Neural progenitor cell (in vitro differentiated cells): Measurements from ENCODE around the gene NIT1. TPM values are rescaled to one million over a fixed set of nuclear protein-coding genes. Genes with fewer than 3 reads are reported as not detected.

Experiments used
- DNase-seq: peaks from one replicate; pipeline ENCODE4 v3.0.0-alpha.2; 2016; ENCODE audit warnings: low spot score
- H2AFZ ChIP-seq: fragments of 200-600 bp; sonication (generic); replicated peaks from 2 replicates; pipeline ENCODE4 v1.6.1; 2016; ENCODE audit warnings: antibody characterized with exemption
- H3F3A ChIP-seq: fragments of 200-600 bp; sonication (generic); 2 replicates; pipeline ENCODE4 v1.6.1; 2016; ENCODE audit warnings: antibody characterized with exemption, low read depth
- H3K27ac ChIP-seq: fragments of 200-600 bp; sonication (generic); 2 replicates; pipeline ENCODE4 v1.5.1; 2016; ENCODE audit warnings: mild to moderate bottlenecking
- H3K27me3 ChIP-seq: fragments of 200-600 bp; sonication (generic); 2 replicates; pipeline ENCODE4 v1.6.1; 2016; ENCODE audit warnings: mild to moderate bottlenecking, moderate library complexity
- H3K36me3 ChIP-seq: fragments of 200-600 bp; sonication (generic); 2 replicates; pipeline ENCODE4 v1.5.1; 2016
- H3K4me1 ChIP-seq: fragments of 200-600 bp; sonication (generic); 2 replicates; pipeline ENCODE4 v1.6.1; 2016; ENCODE audit warnings: mixed run types
- H3K4me2 ChIP-seq: fragments of 200-600 bp; sonication (generic); 2 replicates; pipeline ENCODE4 v1.6.1; 2016
- H3K4me3 ChIP-seq: fragments of 200-600 bp; sonication (generic); 2 replicates; pipeline ENCODE4 v1.5.1; 2016
- H3K79me2 ChIP-seq: fragments of 200-600 bp; sonication (generic); 2 replicates; pipeline ENCODE4 v1.6.1; 2016; ENCODE audit warnings: low read depth
- H3K9ac ChIP-seq: fragments of 200-600 bp; sonication (generic); 2 replicates; pipeline ENCODE4 v1.6.1; 2016
- H3K9me3 ChIP-seq: fragments of 200-600 bp; sonication (generic); 2 replicates; pipeline ENCODE4 v1.5.1; 2016; ENCODE audit warnings: low read depth
- H4K20me1 ChIP-seq: fragments of 200-600 bp; sonication (generic); 2 replicates; pipeline ENCODE4 v1.6.1; 2016; ENCODE audit warnings: low read depth
- H3K27ac Mint-ChIP-seq: 3 replicates; pipeline ENCODE4 v1.8.0; 2021; ENCODE audit warnings: mixed read lengths
- H3K27me3 Mint-ChIP-seq: 2 replicates; pipeline ENCODE4 v1.8.0; 2022; ENCODE audit warnings: low read depth, mild to moderate bottlenecking, inconsistent platforms, moderate library complexity, mixed read lengths; ENCODE audit not compliant: insufficient read depth
- H3K36me3 Mint-ChIP-seq: 3 replicates; pipeline ENCODE4 v1.8.0; 2021; ENCODE audit warnings: mixed read lengths
- H3K4me1 Mint-ChIP-seq: 3 replicates; pipeline ENCODE4 v1.8.0; 2021; ENCODE audit warnings: mixed read lengths
- H3K4me3 Mint-ChIP-seq: 3 replicates; pipeline ENCODE4 v1.8.0; 2021; ENCODE audit warnings: mild to moderate bottlenecking, moderate library complexity, mixed read lengths
- H3K9me3 Mint-ChIP-seq: 3 replicates; pipeline ENCODE4 v1.8.0; 2020; ENCODE audit warnings: mixed read lengths
- EZH2 ChIP-seq: fragments of 200-600 bp; sonication (generic); IDR thresholded peaks from 2 replicates; pipeline ENCODE4 v1.6.1; 2017; ENCODE audit warnings: antibody characterized with exemption, mild to moderate bottlenecking, moderate library complexity
- EZH2phosphoT487 ChIP-seq: fragments of 200-600 bp; sonication (generic); IDR thresholded peaks from 2 replicates; pipeline ENCODE4 v1.6.1; 2017; ENCODE audit warnings: antibody characterized with exemption
- total RNA-seq: library from RNA; depleted of rRNA; stranded (reverse); fragments of >200 nt; gene quantifications from 2 replicates; pipeline ENCODE4 v1.2.3, GENCODE V29; 2015; ENCODE audit warnings: low replicate concordance
- TF ChIP-seq, protein P1 (sequence below): fragments of 200-600 bp; sonication (generic); IDR thresholded peaks from 2 replicates; pipeline ENCODE4 v1.5.1; 2017; ENCODE audit warnings: antibody characterized with exemption, mild to moderate bottlenecking

NIT1 gene
- total RNA-seq, 1 donor from 2014 or later: 39.5 TPM

GRCh38 chr1:161158316-161159010 lies 40.6 kb downstream of the NIT1 start:
- peaks cover 6% of the 10 kb centered on the region for H3K4me1 ChIP-seq
- H3K4me3 ChIP-seq: peak overlapping the region; percentile 82
- no peak overlapping the region for H3K27ac ChIP-seq
- TF ChIP-seq EZH2phosphoT487 (no peak), EZH2 (no peak)
- TF ChIP-seq, protein P1, sequence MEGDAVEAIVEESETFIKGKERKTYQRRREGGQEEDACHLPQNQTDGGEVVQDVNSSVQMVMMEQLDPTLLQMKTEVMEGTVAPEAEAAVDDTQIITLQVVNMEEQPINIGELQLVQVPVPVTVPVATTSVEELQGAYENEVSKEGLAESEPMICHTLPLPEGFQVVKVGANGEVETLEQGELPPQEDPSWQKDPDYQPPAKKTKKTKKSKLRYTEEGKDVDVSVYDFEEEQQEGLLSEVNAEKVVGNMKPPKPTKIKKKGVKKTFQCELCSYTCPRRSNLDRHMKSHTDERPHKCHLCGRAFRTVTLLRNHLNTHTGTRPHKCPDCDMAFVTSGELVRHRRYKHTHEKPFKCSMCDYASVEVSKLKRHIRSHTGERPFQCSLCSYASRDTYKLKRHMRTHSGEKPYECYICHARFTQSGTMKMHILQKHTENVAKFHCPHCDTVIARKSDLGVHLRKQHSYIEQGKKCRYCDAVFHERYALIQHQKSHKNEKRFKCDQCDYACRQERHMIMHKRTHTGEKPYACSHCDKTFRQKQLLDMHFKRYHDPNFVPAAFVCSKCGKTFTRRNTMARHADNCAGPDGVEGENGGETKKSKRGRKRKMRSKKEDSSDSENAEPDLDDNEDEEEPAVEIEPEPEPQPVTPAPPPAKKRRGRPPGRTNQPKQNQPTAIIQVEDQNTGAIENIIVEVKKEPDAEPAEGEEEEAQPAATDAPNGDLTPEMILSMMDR: no peak
- Mint-ChIP-seq H3K4me3 (peak overlapping the region; percentile 95), H3K27ac (peak overlapping the region; percentile 79), H3K4me1 (peaks cover 41% of the 10 kb centered on the region), H3K36me3 (peaks cover 18% of the 10 kb centered on the region), H3K27me3 (peaks cover 7% of the 10 kb centered on the region), H3K9me3 (no peaks in the 10 kb centered on the region)
- H3K4me2 ChIP-seq: peak overlapping the region; percentile 70
- peaks cover 30% of the 10 kb centered on the region for H3K79me2 ChIP-seq
- no peak for DNase-seq
- H3K27me3 ChIP-seq: no peaks in the 10 kb centered on the region
- no peaks in the 10 kb centered on the region for H4K20me1 ChIP-seq
- peaks cover 18% of the 10 kb centered on the region for H3F3A ChIP-seq
- no peaks in the 10 kb centered on the region for H3K36me3 ChIP-seq
- H3K9ac ChIP-seq: no peak overlapping the region
- H3K9me3 ChIP-seq: no peaks in the 10 kb centered on the region
- no peak overlapping the region for H2AFZ ChIP-seq

DNA sequence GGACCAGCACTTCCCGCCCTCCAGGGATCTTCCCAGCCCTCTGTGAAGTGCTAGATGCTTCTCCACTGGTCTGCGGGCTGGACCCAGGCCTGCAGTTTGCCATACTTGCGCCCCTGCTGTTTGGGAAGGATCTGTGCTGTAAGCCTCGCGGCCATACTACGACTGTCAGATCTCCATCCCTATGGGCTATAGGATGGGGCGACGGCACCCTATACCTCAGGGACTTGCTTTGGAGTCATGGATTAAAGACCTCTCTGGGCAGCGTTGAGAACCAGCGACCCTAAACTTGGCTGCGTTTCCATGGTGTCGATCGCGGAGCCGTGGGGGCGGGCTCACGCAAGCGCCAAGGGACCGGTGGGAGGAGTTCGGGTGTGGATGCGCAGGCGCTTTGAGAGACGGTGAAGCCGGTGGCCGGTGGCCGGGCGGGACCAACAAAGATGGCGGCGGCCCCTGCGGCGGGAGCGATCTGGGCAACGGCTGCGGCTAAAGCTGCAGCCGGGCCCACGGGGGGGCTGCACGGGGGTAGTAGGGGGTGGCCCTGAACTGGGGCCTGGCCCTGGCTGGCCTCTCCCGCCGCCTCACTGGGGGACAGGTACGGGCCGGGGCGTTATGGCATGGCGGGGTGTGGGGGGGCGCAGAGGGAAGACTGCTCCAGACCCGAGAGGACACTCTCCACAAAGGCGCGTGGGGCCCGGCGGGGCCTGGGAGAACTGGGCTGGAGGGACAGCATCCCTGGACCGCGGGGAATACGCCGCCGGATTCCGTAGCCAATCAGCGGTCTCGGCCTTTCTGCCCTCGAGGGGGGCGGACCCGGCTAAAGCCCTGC lies 41.4 kb downstream of the NIT1 start, which contains the start of gene USP21:
Gene USP21 (plus strand): TSS at position 414 of the 826 bp plus-strand sequence. CDS start 1,141 bp downstream, outside the sequence.
- peaks cover 36% of the 10 kb centered on the region for H3K4me1 Mint-ChIP-seq
- Histone ChIP-seq H3K9ac (peak within 1 kb of the TSS; percentile 77), H3K4me2 (peak within 1 kb of the TSS; percentile 70), H3K9me3 (no peaks in the 10 kb centered on the region), H3K27me3 (no peaks in the 10 kb centered on the region), H4K20me1 (no peaks in the 10 kb centered on the region), H3K79me2 (peaks cover 27% of the 10 kb centered on the region), H3K4me3 (peak within 1 kb of the TSS; percentile 82), H3K36me3 (no peaks in the 10 kb centered on the region), H2AFZ (peak within 1 kb of the TSS; percentile 94), H3K27ac (peak within 1 kb of the TSS; percentile 79), H3K4me1 (peaks cover 6% of the 10 kb centered on the region), H3F3A (peaks cover 18% of the 10 kb centered on the region)
- H3K36me3 Mint-ChIP-seq: peaks cover 23% of the 10 kb centered on the region
- H3K27me3 Mint-ChIP-seq: peaks cover 7% of the 10 kb centered on the region
- TF ChIP-seq EZH2phosphoT487 (no peak), EZH2 (no peak)
- TF ChIP-seq, protein P1: peak; percentile 25
- H3K4me3 Mint-ChIP-seq: peak within 1 kb of the TSS; percentile 95
- H3K27ac Mint-ChIP-seq: peak within 1 kb of the TSS; percentile 85
- peak; percentile 97 for DNase-seq
- no peaks in the 10 kb centered on the region for H3K9me3 Mint-ChIP-seq

GRCh38 chr1:161159913-161160243 lies 42.0 kb downstream of the NIT1 start:
- Mint-ChIP-seq H3K36me3 (peaks cover 23% of the 10 kb centered on the region), H3K9me3 (no peaks in the 10 kb centered on the region), H3K4me1 (peaks cover 35% of the 10 kb centered on the region), H3K27ac (peak overlapping the region; percentile 85), H3K4me3 (peak overlapping the region; percentile 95), H3K27me3 (peaks cover 7% of the 10 kb centered on the region)
- Histone ChIP-seq H3K79me2 (peaks cover 22% of the 10 kb centered on the region), H3K9me3 (no peaks in the 10 kb centered on the region), H2AFZ (peak overlapping the region; percentile 94), H3K9ac (peak overlapping the region; percentile 77), H3K4me2 (peak overlapping the region; percentile 70), H3K27ac (peak overlapping the region; percentile 79), H3F3A (peaks cover 20% of the 10 kb centered on the region), H3K4me1 (peaks cover 6% of the 10 kb centered on the region), H4K20me1 (no peaks in the 10 kb centered on the region), H3K36me3 (no peaks in the 10 kb centered on the region), H3K27me3 (no peaks in the 10 kb centered on the region), H3K4me3 (peak overlapping the region; percentile 82)
- TF ChIP-seq EZH2 (no peak), EZH2phosphoT487 (no peak)
- TF ChIP-seq, protein P1: no peak
- no peak for DNase-seq
